DND-41 (cell line): ENCODE data around the gene MIA3.
A peak's percentile ranks its signal among the peaks of the same experiment; 100 is the strongest.

Source experiments
- ATAC-seq: fragments of 200-7000 bp; cut with Tn5 transposase; 3 replicates; pipeline ENCODE4 v1.9.1; 2021; ENCODE audit warnings: low read depth; ENCODE audit not compliant: insufficient read depth
- DNase-seq: peaks from one replicate; pipeline ENCODE4 v3.0.0-alpha.2; 2020
- H2AFZ ChIP-seq: 2 replicates; pipeline ENCODE4 v1.6.0; 2012; ENCODE audit warnings: low read depth, low read length
- H3K27ac ChIP-seq: 2 replicates; pipeline ENCODE4 v1.5.1; 2012; ENCODE audit warnings: low read length, inconsistent platforms
- H3K27me3 ChIP-seq: fragments of 200-600 bp; sonication (generic); 2 replicates; pipeline ENCODE4 v1.6.0; 2012; ENCODE audit warnings: low read length, mild to moderate bottlenecking, inconsistent platforms; ENCODE audit not compliant: insufficient read depth, poor library complexity
- H3K36me3 ChIP-seq: 2 replicates; pipeline ENCODE4 v1.5.1; 2012; ENCODE audit warnings: low read length, inconsistent platforms; ENCODE audit not compliant: insufficient read depth
- H3K4me1 ChIP-seq: 2 replicates; pipeline ENCODE4 v1.5.1; 2012; ENCODE audit warnings: mild to moderate bottlenecking, low read length; ENCODE audit not compliant: insufficient read depth
- H3K4me2 ChIP-seq: 2 replicates; pipeline ENCODE4 v1.6.0; 2012; ENCODE audit warnings: mild to moderate bottlenecking, moderate library complexity, low read length, inconsistent platforms; ENCODE audit not compliant: insufficient read depth
- H3K4me3 ChIP-seq, 2 experiments: fragments of 200-600 bp in 1 of 2; shearing (Covaris generic) in 1 of 2; 2 replicates each; pipeline ENCODE4 v1.5.1; 2012 to 2016; ENCODE audit warnings: inconsistent platforms in 2 of 2, low read length in 2 of 2, mild to moderate bottlenecking in 2 of 2, low read depth in 1 of 2, moderate library complexity in 1 of 2
- H3K79me2 ChIP-seq: 2 replicates; pipeline ENCODE4 v1.6.0; 2012; ENCODE audit warnings: low read length, inconsistent platforms; ENCODE audit not compliant: insufficient read depth
- H3K9ac ChIP-seq: 2 replicates; pipeline ENCODE4 v1.6.0; 2012; ENCODE audit warnings: low read depth, mild to moderate bottlenecking, inconsistent platforms, low read length, moderate library complexity
- H3K9me3 ChIP-seq: 2 replicates; pipeline ENCODE4 v1.5.1; 2012; ENCODE audit warnings: low read length, moderate library complexity, mild to moderate bottlenecking, inconsistent platforms; ENCODE audit not compliant: insufficient read depth, severe bottlenecking
- H4K20me1 ChIP-seq: 2 replicates; pipeline ENCODE4 v1.6.0; 2012; ENCODE audit warnings: low read length; ENCODE audit not compliant: insufficient read depth
- EZH2 ChIP-seq: IDR thresholded peaks from 3 replicates; pipeline ENCODE4 v1.6.1; 2012; ENCODE audit warnings: borderline replicate concordance, low read depth, mild to moderate bottlenecking, moderate library complexity, low read length, inconsistent platforms; ENCODE audit not compliant: severe bottlenecking
- TF ChIP-seq, protein P1 (sequence below): IDR thresholded peaks from 2 replicates; pipeline ENCODE4 v1.5.1; 2012; ENCODE audit warnings: borderline replicate concordance, low read length, moderate library complexity, mild to moderate bottlenecking; ENCODE audit not compliant: poor library complexity, severe bottlenecking; ENCODE audit errors: extremely low read depth

Gene MIA3

DNA sequence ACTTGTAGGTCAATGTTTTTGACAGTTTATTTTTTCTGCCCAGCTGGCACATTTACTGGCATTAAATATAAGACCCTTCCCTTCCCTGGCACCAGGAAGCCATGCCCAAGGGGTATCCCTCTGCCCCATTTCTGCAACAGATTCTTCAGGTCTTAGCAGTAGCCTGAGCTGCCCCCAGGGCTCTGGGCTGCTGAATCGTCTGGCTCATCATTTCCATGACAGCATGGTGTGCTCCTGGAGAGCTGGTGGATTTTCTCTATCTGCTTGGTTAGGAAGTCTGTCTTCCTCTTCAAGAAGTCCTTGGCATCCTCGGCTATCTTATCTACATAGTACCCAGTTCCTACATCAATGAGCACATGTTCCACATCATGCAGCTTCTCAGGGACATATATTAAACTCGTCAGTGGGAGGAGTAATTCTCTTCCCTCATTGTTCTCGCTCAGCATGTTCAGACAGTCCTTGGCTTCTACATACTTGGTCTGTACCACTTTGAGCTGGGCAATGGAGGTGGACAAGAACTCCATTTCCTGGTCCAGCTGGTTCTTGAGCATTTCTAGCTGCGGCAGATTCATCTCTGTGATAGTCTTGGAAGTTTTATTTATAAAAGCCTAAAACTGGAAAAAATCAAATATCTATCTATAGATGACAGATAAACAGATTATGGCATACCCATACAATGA lies 23.5 kb downstream of the MIA3 start:
- no peak overlapping the region for H3K27ac ChIP-seq
- ATAC-seq: no peak
- peaks cover 35% of the 10 kb centered on the region for H3K36me3 ChIP-seq
- H3K27me3 ChIP-seq: no peaks in the 10 kb centered on the region
- H3K4me1 ChIP-seq: peaks cover 25% of the 10 kb centered on the region
- H3K79me2 ChIP-seq: peaks cover 26% of the 10 kb centered on the region
- H3K4me3 ChIP-seq: no peak overlapping the region
- TF ChIP-seq EZH2: no peak
- TF ChIP-seq, protein P1, sequence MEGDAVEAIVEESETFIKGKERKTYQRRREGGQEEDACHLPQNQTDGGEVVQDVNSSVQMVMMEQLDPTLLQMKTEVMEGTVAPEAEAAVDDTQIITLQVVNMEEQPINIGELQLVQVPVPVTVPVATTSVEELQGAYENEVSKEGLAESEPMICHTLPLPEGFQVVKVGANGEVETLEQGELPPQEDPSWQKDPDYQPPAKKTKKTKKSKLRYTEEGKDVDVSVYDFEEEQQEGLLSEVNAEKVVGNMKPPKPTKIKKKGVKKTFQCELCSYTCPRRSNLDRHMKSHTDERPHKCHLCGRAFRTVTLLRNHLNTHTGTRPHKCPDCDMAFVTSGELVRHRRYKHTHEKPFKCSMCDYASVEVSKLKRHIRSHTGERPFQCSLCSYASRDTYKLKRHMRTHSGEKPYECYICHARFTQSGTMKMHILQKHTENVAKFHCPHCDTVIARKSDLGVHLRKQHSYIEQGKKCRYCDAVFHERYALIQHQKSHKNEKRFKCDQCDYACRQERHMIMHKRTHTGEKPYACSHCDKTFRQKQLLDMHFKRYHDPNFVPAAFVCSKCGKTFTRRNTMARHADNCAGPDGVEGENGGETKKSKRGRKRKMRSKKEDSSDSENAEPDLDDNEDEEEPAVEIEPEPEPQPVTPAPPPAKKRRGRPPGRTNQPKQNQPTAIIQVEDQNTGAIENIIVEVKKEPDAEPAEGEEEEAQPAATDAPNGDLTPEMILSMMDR: no peak
- no peak overlapping the region for H3K9ac ChIP-seq
- H2AFZ ChIP-seq: no peak overlapping the region
- H4K20me1 ChIP-seq: no peaks in the 10 kb centered on the region
- H3K9me3 ChIP-seq: no peaks in the 10 kb centered on the region
- DNase-seq: no peak
- no peak overlapping the region for H3K4me2 ChIP-seq

DNA sequence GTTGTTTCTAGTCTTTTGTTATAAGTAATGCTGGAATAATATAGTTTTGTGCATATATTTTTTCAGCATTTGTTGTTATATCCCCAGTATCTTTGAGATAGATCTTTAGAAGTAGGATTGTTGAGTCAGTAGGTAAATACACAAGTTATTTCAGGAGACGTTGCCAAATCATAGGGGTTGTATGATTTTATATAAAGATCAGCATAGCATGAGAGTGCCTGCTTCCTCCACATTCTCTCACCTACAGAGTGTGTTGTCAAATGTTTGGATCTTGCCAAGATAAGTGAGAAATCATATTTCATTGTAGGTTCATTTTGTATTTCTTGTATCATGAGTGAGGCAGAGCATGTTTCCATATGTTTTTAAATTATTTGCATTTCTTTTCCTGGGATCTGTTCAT lies 24.6 kb downstream of the MIA3 start:
- H3K79me2 ChIP-seq: peaks cover 26% of the 10 kb centered on the region
- H3K4me2 ChIP-seq: no peak overlapping the region
- ATAC-seq: no peak
- H3K4me3 ChIP-seq: no peak overlapping the region
- peaks cover 39% of the 10 kb centered on the region for H3K36me3 ChIP-seq
- H3K27me3 ChIP-seq: no peaks in the 10 kb centered on the region
- no peak overlapping the region for H3K27ac ChIP-seq
- H3K4me1 ChIP-seq: peaks cover 25% of the 10 kb centered on the region
- H3K9ac ChIP-seq: no peak overlapping the region
- no peak for DNase-seq
- no peaks in the 10 kb centered on the region for H4K20me1 ChIP-seq
- TF ChIP-seq, protein P1: no peak
- no peak for TF ChIP-seq EZH2
- no peak overlapping the region for H2AFZ ChIP-seq
- no peaks in the 10 kb centered on the region for H3K9me3 ChIP-seq

- peak overlapping the region; percentile 80 for H3K4me2 ChIP-seq
- no peak for DNase-seq
These were observed 25.7 kb downstream of the MIA3 start for GRCh38 chr1:222643606-222643937.

More at GRCh38 chr1:222643606-222643937, 25.7 kb downstream of the MIA3 start:
- peak overlapping the region; percentile 82 for H2AFZ ChIP-seq
- peak overlapping the region; percentile 77 for H3K9ac ChIP-seq
- ATAC-seq: no peak; the same call in 2 of the 3 replicates
- peaks cover 26% of the 10 kb centered on the region for H3K79me2 ChIP-seq
- H3K4me3 ChIP-seq: peak overlapping the region; percentile 85 to 89
- H3K4me1 ChIP-seq: peaks cover 25% of the 10 kb centered on the region
- TF ChIP-seq, protein P1: no peak
- no peak for TF ChIP-seq EZH2
- peak overlapping the region; percentile 95 for H3K27ac ChIP-seq
- no peaks in the 10 kb centered on the region for H3K9me3 ChIP-seq
- H4K20me1 ChIP-seq: no peaks in the 10 kb centered on the region
- no peaks in the 10 kb centered on the region for H3K27me3 ChIP-seq
- H3K36me3 ChIP-seq: peaks cover 32% of the 10 kb centered on the region
